Endothelial cell (in vitro differentiated cells): ENCODE data around the gene ANAPC2. TPM values are rescaled to one million over a fixed set of nuclear protein-coding genes. Genes with fewer than 3 reads are reported as not detected.

Experiments used
- DNase-seq: peaks from one replicate; pipeline ENCODE4 v3.0.0; 2021; ENCODE audit warnings: low spot score
- H3K27ac Mint-ChIP-seq: one replicate; pipeline ENCODE4 v1.8.0; 2021; ENCODE audit warnings: mixed read lengths, inconsistent platforms; ENCODE audit not compliant: unreplicated experiment
- H3K27me3 Mint-ChIP-seq: one replicate; pipeline ENCODE4 v1.8.0; 2021; ENCODE audit warnings: mild to moderate bottlenecking, moderate library complexity, mixed read lengths, inconsistent platforms; ENCODE audit not compliant: unreplicated experiment
- H3K36me3 Mint-ChIP-seq: one replicate; pipeline ENCODE4 v1.8.0; 2021; ENCODE audit warnings: mild to moderate bottlenecking, low read depth, mixed read lengths, inconsistent platforms; ENCODE audit not compliant: unreplicated experiment
- H3K4me1 Mint-ChIP-seq: one replicate; pipeline ENCODE4 v1.8.0; 2021; ENCODE audit warnings: mild to moderate bottlenecking, mixed read lengths, inconsistent platforms; ENCODE audit not compliant: unreplicated experiment
- H3K4me3 Mint-ChIP-seq: one replicate; pipeline ENCODE4 v1.8.0; 2021; ENCODE audit warnings: mild to moderate bottlenecking, mixed read lengths, inconsistent platforms; ENCODE audit not compliant: unreplicated experiment
- H3K9me3 Mint-ChIP-seq: one replicate; pipeline ENCODE4 v1.8.0; 2021; ENCODE audit warnings: mixed read lengths, inconsistent platforms; ENCODE audit not compliant: unreplicated experiment
- total RNA-seq: library from RNA; stranded (reverse); fragmentation: NEBNext Ultra II Directional; extraction: Animal tissue kit (Norgen Biotek cat#: 25700); gene quantifications from one replicate; pipeline ENCODE4 v1.2.1, GENCODE V29; 2021; ENCODE audit not compliant: unreplicated experiment
- TF ChIP-seq, protein P1 (sequence below): fragments of 200-600 bp; sonication (generic); IDR thresholded peaks from one replicate; pipeline ENCODE4 v1.5.0; 2021; ENCODE audit warnings: antibody characterized with exemption; ENCODE audit not compliant: unreplicated experiment

Gene ANAPC2
- total RNA-seq, 1 donor from 2014 or later = 76.8 TPM

DNA sequence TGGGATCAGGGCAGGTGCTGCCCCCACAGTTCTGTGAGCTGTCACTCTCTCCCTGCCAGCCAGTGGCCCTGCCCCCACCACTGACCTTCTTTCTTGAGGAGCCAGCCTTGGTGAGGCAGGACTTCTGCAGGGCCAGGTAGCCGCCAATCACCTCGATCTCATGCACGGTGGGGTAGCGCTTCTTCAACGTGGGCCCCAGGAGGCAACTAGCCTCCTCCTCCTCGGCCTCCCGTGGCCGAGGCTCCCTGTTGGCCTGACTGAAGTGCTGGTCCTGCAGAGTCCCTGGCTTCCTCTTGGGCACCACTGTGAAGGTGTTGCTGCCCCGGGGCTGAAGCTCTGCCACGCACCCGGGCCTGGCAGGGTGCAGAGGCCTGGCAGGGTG lies 10.5 kb upstream of the ANAPC2 start:
- no peak overlapping the region for H3K27ac Mint-ChIP-seq
- no peaks in the 10 kb centered on the region for H3K4me1 Mint-ChIP-seq
- H3K36me3 Mint-ChIP-seq = no peaks in the 10 kb centered on the region
- no peak for DNase-seq
- H3K4me3 Mint-ChIP-seq = no peak overlapping the region
- H3K9me3 Mint-ChIP-seq = no peaks in the 10 kb centered on the region
- peaks cover 9% of the 10 kb centered on the region for H3K27me3 Mint-ChIP-seq
- TF ChIP-seq, protein P1, sequence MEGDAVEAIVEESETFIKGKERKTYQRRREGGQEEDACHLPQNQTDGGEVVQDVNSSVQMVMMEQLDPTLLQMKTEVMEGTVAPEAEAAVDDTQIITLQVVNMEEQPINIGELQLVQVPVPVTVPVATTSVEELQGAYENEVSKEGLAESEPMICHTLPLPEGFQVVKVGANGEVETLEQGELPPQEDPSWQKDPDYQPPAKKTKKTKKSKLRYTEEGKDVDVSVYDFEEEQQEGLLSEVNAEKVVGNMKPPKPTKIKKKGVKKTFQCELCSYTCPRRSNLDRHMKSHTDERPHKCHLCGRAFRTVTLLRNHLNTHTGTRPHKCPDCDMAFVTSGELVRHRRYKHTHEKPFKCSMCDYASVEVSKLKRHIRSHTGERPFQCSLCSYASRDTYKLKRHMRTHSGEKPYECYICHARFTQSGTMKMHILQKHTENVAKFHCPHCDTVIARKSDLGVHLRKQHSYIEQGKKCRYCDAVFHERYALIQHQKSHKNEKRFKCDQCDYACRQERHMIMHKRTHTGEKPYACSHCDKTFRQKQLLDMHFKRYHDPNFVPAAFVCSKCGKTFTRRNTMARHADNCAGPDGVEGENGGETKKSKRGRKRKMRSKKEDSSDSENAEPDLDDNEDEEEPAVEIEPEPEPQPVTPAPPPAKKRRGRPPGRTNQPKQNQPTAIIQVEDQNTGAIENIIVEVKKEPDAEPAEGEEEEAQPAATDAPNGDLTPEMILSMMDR = no peak

GRCh38 chr9:137198051-137198901 lies 9.9 kb upstream of the ANAPC2 start:
- Mint-ChIP-seq H3K36me3 (no peaks in the 10 kb centered on the region), H3K27me3 (peaks cover 9% of the 10 kb centered on the region), H3K9me3 (no peaks in the 10 kb centered on the region), H3K27ac (no peak overlapping the region), H3K4me1 (no peaks in the 10 kb centered on the region), H3K4me3 (peak overlapping the region; percentile 4)
- DNase-seq = no peak
- TF ChIP-seq, protein P1 = no peak

DNA sequence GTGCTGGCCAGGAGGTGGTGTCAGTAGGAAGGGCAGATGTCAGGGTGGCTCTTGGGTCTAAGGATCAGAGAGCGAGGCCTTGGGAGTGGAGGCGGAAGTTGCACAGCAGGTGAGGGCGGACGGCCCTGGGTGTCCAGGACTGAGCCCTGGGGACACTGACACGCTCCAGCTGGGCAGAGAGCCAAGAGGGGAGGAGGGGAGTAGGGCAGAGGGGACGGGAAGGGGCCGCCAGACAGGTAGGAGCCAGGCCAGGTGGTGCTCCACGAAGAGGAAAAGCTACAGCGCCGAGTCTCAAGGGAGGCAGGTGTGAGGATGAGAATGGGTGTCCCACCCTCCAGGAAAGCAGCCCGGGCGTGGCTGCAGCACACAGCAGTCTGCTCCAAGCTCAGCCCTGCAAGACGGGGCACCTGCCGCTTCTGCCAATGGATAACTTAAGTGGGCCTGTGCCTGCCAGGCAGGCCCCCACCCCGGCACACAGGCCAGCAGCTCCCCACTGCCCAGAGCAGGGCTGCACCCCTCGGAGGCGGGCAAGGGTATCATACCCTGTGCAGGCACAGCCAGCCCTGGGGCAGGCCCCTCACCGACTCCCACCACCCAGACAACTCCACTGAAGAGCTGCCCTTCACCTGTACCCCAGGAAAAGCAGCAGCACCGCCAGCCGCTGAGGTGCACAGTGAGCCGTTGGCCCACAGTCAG lies 7.3 kb upstream of the ANAPC2 start:
- DNase-seq = no peak
- Mint-ChIP-seq H3K4me1 (no peaks in the 10 kb centered on the region), H3K9me3 (no peaks in the 10 kb centered on the region), H3K27me3 (peaks cover 7% of the 10 kb centered on the region), H3K4me3 (no peak overlapping the region), H3K27ac (no peak overlapping the region), H3K36me3 (no peaks in the 10 kb centered on the region)
- TF ChIP-seq, protein P1 = no peak

GRCh38 chr9:137194909-137195308 lies 6.5 kb upstream of the ANAPC2 start:
- Mint-ChIP-seq H3K9me3 (no peaks in the 10 kb centered on the region), H3K27ac (no peak overlapping the region), H3K36me3 (no peaks in the 10 kb centered on the region), H3K4me1 (no peaks in the 10 kb centered on the region), H3K27me3 (peaks cover 9% of the 10 kb centered on the region), H3K4me3 (no peak overlapping the region)
- DNase-seq = no peak
- TF ChIP-seq, protein P1 = no peak

GRCh38 chr9:137194388-137194787 lies 6.0 kb upstream of the ANAPC2 start:
- TF ChIP-seq, protein P1 = no peak
- Mint-ChIP-seq H3K27ac (no peak overlapping the region), H3K36me3 (no peaks in the 10 kb centered on the region), H3K27me3 (peaks cover 12% of the 10 kb centered on the region), H3K4me1 (peaks cover 3% of the 10 kb centered on the region), H3K9me3 (no peaks in the 10 kb centered on the region), H3K4me3 (no peak overlapping the region)
- DNase-seq = no peak
